Omental fat pad (tissue), 4 donors: ENCODE data around the gene ABCB11. TPM values are rescaled to one million over a fixed set of nuclear protein-coding genes. Genes with fewer than 3 reads are reported as not detected.
"Not testable (repeated sequence)": the region's sequence is repeated elsewhere in the genome, so short reads cannot be mapped to it uniquely, and the experiment has no call there.

Experiments
- ATAC-seq: fragments of 150-250 bp; one replicate; pipeline ENCODE4 v1.9.1; 2016; ENCODE audit warnings: mild to moderate bottlenecking, moderate library complexity; ENCODE audit not compliant: low FRiP score
- DNase-seq: peaks from one replicate; pipeline ENCODE4 v3.0.0-alpha.2; 2019; ENCODE audit warnings: low spot score
- CTCF ChIP-seq, 3 donors: fragments of 450-650 bp; IDR thresholded peaks; one replicate each; pipeline ENCODE4 v1.5.1; 2016 to 2017; ENCODE audit warnings: antibody characterized with exemption in 3 of 3, mild to moderate bottlenecking in 3 of 3, moderate library complexity in 2 of 3
- total RNA-seq, 4 donors: library from RNA; depleted of rRNA; stranded (reverse); fragments of >200 nt; gene quantifications; one replicate each; pipeline ENCODE4 v1.1.0, GENCODE V29; 2016

The ABCB11 gene
- total RNA-seq, 4 donors from 2014 or later: 0.24 to 1.2 (median 0.66) TPM

GRCh38 chr2:168874368-168875054 is 156.6 kb downstream of the ABCB11 start:
- DNase-seq (no peak), ATAC-seq (no peak)
- no peak for TF ChIP-seq CTCF (IDR thresholded peaks at IDR 0.05)

GRCh38 chr2:168870824-168871223 is 160.3 kb downstream of the ABCB11 start:
- DNase-seq: not testable (repeated sequence)

More at GRCh38 chr2:168870824-168871223, 160.3 kb downstream of the ABCB11 start:
- ATAC-seq: not testable (repeated sequence)

Other genes with a start within 250 kb of the ABCB11 start
- 100 to 1,000 TPM in 1 of 4 donors, 10 to 100 TPM in 3; 16.3 to 197 (median 70.6) TPM for gene NOSTRIN, start 228.7 kb downstream of the ABCB11 start, total RNA-seq
- gene SPC25, start 140.9 kb downstream of the ABCB11 start, total RNA-seq: under 1 TPM in 1 of 4 donors, not detected in 3; 0.84 TPM
- not detected for gene G6PC2, start 130.0 kb downstream of the ABCB11 start, total RNA-seq
- gene DHRS9, start 38.2 kb upstream of the ABCB11 start, total RNA-seq: 10 to 100 TPM in 1 of 4 donors, 1 to 10 TPM in 2, under 1 TPM in 1; 0.74 to 17.7 (median 4.8) TPM